Measurements from ENCODE around the gene SEMA6B. TPM values are rescaled to one million over a fixed set of nuclear protein-coding genes. Genes with fewer than 3 reads are reported as not detected.
A peak's percentile ranks its signal among the peaks of the same experiment; 100 is the strongest.
"Not testable (repeated sequence)": the region's sequence is repeated elsewhere in the genome, so short reads cannot be mapped to it uniquely, and the experiment has no call there.

The SEMA6B gene
- total and polyA plus RNA-seq, 2 experiments from 2014 or later = 10.5 to 130 TPM

DNA sequence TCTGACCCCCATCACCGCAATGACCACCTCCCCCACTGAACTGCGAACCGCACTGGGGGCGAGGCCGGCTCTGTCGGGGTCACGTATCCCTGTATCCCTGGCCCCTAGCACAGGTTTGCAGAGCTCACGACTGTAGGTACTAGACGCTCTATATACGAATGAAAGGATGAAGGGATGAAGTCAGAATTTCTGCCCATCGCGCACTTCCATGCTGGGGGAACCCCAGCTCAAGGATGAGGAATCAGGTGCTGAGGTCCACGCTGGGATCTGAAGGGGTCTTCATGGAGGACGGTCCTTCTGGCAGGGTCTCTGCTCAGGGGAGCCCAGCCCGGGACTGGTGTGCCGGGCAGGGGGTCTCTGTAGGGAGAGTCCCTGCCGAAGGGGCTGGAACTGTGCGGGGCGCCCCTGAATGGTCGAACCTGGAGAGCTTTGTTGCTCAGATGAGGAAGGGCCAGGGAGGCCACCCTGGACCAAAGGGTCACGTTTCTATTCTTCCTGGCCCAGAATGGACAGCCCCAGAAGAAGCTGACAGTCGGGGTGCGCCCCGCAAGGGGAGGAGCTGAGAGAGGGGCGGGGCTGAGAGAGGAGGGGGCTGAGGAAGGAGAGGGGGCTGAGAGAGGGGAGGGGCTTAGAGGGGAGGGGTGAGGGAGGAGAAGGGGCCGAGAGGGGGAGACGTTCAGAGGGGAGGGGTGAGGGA lies 37.9 kb upstream of the SEMA6B start:
- H3K27ac ChIP-seq = no peak overlapping the region
- no peaks in the 10 kb centered on the region for H3K9me3 ChIP-seq (ENCODE audit: low read depth)
- H3K4me1 ChIP-seq (ENCODE audit: low read depth) = peaks cover 12% of the 10 kb centered on the region
- TF ChIP-seq, protein P1, sequence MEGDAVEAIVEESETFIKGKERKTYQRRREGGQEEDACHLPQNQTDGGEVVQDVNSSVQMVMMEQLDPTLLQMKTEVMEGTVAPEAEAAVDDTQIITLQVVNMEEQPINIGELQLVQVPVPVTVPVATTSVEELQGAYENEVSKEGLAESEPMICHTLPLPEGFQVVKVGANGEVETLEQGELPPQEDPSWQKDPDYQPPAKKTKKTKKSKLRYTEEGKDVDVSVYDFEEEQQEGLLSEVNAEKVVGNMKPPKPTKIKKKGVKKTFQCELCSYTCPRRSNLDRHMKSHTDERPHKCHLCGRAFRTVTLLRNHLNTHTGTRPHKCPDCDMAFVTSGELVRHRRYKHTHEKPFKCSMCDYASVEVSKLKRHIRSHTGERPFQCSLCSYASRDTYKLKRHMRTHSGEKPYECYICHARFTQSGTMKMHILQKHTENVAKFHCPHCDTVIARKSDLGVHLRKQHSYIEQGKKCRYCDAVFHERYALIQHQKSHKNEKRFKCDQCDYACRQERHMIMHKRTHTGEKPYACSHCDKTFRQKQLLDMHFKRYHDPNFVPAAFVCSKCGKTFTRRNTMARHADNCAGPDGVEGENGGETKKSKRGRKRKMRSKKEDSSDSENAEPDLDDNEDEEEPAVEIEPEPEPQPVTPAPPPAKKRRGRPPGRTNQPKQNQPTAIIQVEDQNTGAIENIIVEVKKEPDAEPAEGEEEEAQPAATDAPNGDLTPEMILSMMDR (IDR thresholded peaks at IDR 0.05; ENCODE audit: low read depth, low read length) = no peak
- H3K4me3 ChIP-seq = no peak overlapping the region
- DNase-seq (ENCODE audit: low read depth in 1 of 2, low spot score in 1 of 2) = no peak
- H3K27me3 ChIP-seq = no peaks in the 10 kb centered on the region
- H3K36me3 ChIP-seq = no peaks in the 10 kb centered on the region

DNA sequence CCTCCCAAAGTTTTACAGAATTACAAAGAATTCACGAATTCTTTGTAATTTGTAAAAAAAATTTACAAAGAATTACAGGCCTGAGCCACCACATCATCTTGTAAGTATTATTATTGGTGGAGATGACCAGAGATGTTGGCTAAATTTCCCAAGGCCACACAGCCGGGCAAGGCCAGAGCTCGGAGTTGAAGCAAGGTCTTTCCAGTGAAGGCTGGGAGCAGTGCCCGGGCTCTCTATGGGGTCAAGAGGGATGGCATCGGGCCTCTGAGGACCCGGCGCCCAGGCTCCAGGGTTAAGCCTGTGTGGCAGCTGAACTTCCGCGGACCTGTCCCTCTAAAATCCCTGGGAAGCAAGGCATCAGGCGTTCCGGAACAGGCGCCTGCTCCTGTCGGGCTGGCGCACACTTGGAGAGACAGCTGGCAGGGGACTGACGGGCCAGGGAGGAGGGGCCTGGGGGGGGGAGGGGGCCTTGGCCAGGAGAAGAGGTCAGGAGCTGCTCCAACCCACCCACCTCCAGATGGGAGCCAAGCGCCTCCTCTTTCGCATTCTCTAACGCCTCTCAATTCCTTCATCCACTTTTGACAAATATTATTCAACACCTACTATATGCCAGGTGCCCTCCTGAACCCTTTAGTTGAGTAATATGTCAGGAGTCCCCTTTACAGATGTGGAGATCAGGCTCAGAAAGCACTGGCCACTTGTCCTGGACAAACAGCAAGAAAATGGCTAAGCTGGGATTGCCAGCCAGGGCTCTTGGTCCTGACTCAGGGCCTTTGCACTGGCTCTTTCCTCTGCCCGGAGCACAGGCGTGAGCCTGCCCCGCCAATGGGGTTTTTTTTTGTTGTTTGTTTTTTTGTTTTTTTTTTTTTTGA lies 36.8 kb upstream of the SEMA6B start:
- no peak overlapping the region for H3K4me3 ChIP-seq
- TF ChIP-seq, protein P1 (IDR thresholded peaks at IDR 0.05; ENCODE audit: low read depth, low read length) = no peak
- no peaks in the 10 kb centered on the region for H3K36me3 ChIP-seq
- H3K27me3 ChIP-seq = no peaks in the 10 kb centered on the region
- no peaks in the 10 kb centered on the region for H3K9me3 ChIP-seq (ENCODE audit: low read depth)
- H3K4me1 ChIP-seq (ENCODE audit: low read depth) = peaks cover 12% of the 10 kb centered on the region
- DNase-seq (ENCODE audit: low read depth in 1 of 2, low spot score in 1 of 2) = no peak
- peak overlapping the region; percentile 6 for H3K27ac ChIP-seq

DNA sequence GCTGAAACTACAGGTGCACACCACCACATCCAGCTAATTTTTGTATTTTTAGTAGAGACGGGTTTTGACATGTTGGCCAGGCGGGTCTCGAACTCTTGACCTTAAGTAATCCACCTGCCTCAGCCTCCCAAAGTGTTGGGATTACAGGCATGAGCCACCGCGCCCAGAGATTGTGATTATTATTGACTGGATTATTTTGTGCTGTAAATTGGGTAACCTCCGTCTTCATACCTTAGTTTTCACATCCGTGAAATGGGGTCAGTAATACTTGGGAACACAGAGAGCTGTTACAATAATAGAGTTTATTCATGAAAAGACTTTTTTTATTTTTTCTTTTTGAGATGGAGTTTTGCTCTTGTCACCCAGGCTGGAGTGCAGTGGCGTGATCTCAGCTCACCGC lies 35.7 kb upstream of the SEMA6B start:
- H3K27me3 ChIP-seq; H3K4me3 ChIP-seq; H3K27ac ChIP-seq; H3K9me3 ChIP-seq (ENCODE audit: low read depth); H3K36me3 ChIP-seq; DNase-seq (ENCODE audit: low read depth in 1 of 2, low spot score in 1 of 2): not testable (repeated sequence)
- peaks cover 12% of the 10 kb centered on the region for H3K4me1 ChIP-seq (ENCODE audit: low read depth)

DNA sequence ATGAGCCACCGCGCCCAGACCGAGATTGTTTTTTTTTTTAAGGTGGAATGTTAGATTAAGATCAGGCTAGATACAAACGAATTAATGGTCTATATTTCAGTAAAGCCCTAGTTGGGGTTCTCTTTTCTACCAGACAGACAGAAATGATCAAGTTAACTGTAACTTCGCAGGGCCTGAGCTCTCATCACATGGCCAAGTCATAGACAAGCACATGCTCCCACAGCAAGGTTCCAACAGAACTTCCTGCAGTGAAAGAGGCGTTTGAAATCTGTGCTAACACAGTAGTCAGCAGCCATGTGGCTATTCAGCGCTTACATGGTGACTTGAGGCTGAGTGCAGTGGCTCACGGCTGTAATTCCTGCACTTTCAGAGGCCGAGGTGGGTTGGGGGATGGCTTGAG lies 34.7 kb upstream of the SEMA6B start:
- Histone ChIP-seq H3K4me3 (no peak overlapping the region), H3K27ac (no peak overlapping the region), H3K4me1 (ENCODE audit: low read depth) (peaks cover 15% of the 10 kb centered on the region), H3K27me3 (no peaks in the 10 kb centered on the region), H3K36me3 (no peaks in the 10 kb centered on the region), H3K9me3 (ENCODE audit: low read depth) (no peaks in the 10 kb centered on the region)
- no peak for DNase-seq (ENCODE audit: low read depth in 1 of 2, low spot score in 1 of 2)
- TF ChIP-seq, protein P1 (IDR thresholded peaks at IDR 0.05; ENCODE audit: low read depth, low read length) = no peak

DNA sequence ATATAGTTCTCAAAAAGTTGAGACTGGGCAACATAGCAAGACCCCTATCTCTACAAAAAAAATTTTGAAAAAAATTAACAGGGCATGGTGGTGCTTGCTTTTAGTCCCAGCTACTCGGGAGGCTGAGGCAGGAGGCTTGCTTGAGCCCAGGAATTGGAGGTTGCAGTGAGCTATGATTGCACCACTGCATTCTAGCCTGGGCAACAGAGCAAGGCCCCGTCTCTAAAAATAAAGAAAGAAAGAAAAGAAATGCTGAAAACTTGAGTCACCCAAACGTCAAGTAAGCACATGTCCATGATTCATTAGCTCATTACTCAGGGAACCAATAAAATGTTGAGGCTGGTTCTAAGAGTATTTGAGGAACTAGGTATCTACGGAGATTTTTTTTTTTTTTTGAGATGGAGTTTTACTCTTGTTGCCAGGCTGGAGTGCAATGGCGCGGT lies 33.9 kb upstream of the SEMA6B start:
- H3K27me3 ChIP-seq = no peaks in the 10 kb centered on the region
- no peak overlapping the region for H3K4me3 ChIP-seq
- no peak overlapping the region for H3K27ac ChIP-seq
- H3K4me1 ChIP-seq (ENCODE audit: low read depth) = peaks cover 10% of the 10 kb centered on the region
- no peaks in the 10 kb centered on the region for H3K36me3 ChIP-seq
- TF ChIP-seq, protein P1 (IDR thresholded peaks at IDR 0.05; ENCODE audit: low read depth, low read length) = no peak
- DNase-seq (ENCODE audit: low read depth in 1 of 2, low spot score in 1 of 2) = peak in 1 of 2 donors; percentile 32
- no peaks in the 10 kb centered on the region for H3K9me3 ChIP-seq (ENCODE audit: low read depth)

DNA sequence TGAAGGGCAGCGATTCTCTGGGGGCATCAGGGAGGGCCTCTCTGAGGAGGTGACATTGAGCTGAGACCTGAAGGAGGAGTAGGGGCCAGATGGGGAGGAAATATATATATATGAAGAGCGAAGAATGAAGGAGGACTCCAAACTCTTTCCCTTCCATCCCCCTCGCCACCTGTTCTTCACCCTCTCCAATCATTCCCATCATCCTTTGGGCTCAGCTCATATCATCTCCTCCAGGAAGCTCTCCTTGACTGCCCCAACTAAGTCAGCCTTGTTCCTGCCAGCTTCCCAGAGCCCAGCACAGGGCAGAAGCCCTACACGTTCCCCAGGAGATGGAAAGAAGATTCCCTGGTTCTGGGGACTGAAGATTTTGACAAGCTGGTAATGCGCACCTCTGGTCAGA lies 33.0 kb upstream of the SEMA6B start:
- H3K9me3 ChIP-seq (ENCODE audit: low read depth) = no peaks in the 10 kb centered on the region
- no peak overlapping the region for H3K4me3 ChIP-seq
- DNase-seq (ENCODE audit: low read depth in 1 of 2, low spot score in 1 of 2) = no peak
- peak overlapping the region; percentile 80 for H3K27ac ChIP-seq
- TF ChIP-seq, protein P1 (IDR thresholded peaks at IDR 0.05; ENCODE audit: low read depth, low read length) = no peak
- peaks cover 9% of the 10 kb centered on the region for H3K4me1 ChIP-seq (ENCODE audit: low read depth)
- H3K27me3 ChIP-seq = no peaks in the 10 kb centered on the region
- H3K36me3 ChIP-seq = no peaks in the 10 kb centered on the region
